Prostate gland (tissue), 2 donors: ENCODE measurements around the gene TMEM30A.

ENCODE experiments used
- CTCF ChIP-seq, 4 experiments: fragments of 200-600 bp in 2 of 4; fragments of 450-650 bp in 2 of 4; sonication (generic) in 2 of 4; IDR thresholded peaks; 1 replicate in 3 of 4; 2 replicates in 1 of 4; pipeline ENCODE4 v1.5.1; 2016 to 2019; ENCODE audit warnings: antibody characterized with exemption in 4 of 4, mild to moderate bottlenecking in 2 of 4, moderate library complexity in 2 of 4
- POLR2AphosphoS5 ChIP-seq: sonication (generic); formaldehyde crosslinking; IDR thresholded peaks from one replicate; pipeline ENCODE4 v1.6.1; 2017; ENCODE audit warnings: antibody characterized with exemption

GRCh38 chr6:75243333-75244062, 41.1 kb downstream of the TMEM30A start, which contains the start of gene COX7A2:
- TF ChIP-seq CTCF (IDR thresholded peaks at IDR 0.05): no peak
- peak; percentile 98 for TF ChIP-seq POLR2AphosphoS5
